ENCODE results near the gene MCU.

DNA sequence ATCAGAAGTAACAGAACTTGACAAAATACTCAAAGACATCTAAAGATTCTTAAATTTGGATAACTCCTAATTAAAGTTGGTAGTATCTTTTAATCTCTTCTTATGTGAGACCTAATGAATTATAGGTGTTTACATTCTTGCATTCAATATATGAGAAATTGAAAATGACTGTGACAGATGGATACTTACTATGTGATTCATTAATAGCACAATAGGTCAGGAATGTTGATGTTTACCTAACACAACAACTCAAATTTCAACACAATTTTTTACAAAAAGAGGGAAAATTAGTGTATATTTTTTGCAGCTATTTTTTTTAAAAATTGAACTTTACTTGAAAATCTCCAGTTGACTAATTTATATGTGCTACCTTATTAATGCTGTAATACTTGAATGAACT, 31.7 kb upstream of the MCU start:
- no peak for TF ChIP-seq FOXK2 (IDR thresholded peaks at IDR 0.05)
- no peak for TF ChIP-seq BHLHE40 (IDR thresholded peaks at IDR 0.05; ENCODE audit: borderline replicate concordance)
- TF ChIP-seq SP1 (IDR thresholded peaks at IDR 0.05) = no peak
- TF ChIP-seq ZNF384 (IDR thresholded peaks at IDR 0.05) = no peak
- no peak for TF ChIP-seq FOXM1 (IDR thresholded peaks at IDR 0.05; ENCODE audit: borderline replicate concordance)
- TF ChIP-seq LEF1 (IDR thresholded peaks at IDR 0.05; ENCODE audit: borderline replicate concordance) = no peak
- no peak for TF ChIP-seq TARDBP (IDR thresholded peaks at IDR 0.05)
- TF ChIP-seq FOXA1 (IDR thresholded peaks at IDR 0.05) = no peak
- TF ChIP-seq, protein P1, sequence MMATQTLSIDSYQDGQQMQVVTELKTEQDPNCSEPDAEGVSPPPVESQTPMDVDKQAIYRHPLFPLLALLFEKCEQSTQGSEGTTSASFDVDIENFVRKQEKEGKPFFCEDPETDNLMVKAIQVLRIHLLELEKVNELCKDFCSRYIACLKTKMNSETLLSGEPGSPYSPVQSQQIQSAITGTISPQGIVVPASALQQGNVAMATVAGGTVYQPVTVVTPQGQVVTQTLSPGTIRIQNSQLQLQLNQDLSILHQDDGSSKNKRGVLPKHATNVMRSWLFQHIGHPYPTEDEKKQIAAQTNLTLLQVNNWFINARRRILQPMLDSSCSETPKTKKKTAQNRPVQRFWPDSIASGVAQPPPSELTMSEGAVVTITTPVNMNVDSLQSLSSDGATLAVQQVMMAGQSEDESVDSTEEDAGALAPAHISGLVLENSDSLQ (IDR thresholded peaks at IDR 0.05) = no peak
- no peak for TF ChIP-seq SUZ12 (IDR thresholded peaks at IDR 0.05)

Measured in HEK293T (cell line).